Measurements from ENCODE around the gene ZNF397.
A peak's percentile ranks its signal among the peaks of the same experiment; 100 is the strongest.

The ZNF397 gene

DNA sequence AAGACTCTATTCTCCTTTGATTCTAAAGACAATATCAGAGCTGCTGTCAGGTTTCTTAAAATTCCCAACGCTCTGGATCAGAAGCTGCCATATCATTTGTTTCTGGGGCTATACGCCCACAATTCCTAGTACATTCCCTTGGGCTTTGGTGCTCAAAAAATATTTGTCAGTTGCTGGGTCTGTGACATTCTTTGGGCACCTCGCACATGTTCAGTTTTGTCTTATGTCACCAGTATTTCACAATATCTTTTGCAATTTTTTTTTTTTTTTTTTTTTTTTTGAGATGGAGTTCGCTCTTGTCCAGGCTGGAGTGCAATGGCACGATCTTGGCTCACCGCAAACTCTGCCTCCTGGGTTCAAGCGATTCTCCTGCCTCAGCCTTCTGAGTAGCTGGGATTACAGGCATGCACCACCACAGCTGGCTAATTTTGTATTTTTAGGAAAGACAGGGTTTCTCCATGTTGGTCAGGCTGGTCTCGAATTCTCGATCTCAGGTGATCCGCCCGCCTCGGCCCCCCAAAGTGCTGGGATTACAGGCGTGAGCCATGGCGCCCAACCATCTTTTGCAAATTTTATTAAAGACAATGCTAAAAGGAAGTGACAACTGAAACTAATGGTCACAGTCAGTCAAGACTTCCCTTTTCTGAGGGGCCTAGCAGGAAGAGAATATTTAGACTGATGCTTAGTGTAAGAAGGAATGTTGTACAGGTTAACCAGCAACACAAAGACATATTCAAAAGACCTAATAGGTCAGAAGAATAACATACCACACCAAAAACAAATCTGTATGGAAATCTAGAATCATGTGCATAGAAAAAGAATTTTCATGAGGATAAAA is 6.8 kb downstream of the ZNF397 start:
- no peak for DNase-seq

DNA sequence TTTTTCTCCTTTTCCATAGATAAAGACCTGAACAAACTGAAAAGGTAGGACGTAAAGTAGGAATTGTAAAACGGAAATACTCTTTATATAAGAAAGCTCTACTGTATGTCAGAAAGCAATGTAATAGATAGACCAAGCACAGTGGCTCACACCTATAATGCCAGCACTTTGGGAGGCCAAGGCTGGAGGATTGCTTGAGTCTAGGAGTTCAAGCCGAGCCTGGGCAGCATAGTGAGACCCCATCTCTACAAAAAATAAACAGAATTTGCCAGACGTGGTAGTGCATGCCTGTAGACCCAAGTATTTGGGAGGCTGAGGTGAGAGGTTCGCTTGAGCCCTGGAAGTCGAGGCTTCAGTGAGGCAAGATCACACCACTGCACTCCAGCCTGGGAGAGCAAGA is 7.6 kb downstream of the ZNF397 start:
- DNase-seq: no peak

DNA sequence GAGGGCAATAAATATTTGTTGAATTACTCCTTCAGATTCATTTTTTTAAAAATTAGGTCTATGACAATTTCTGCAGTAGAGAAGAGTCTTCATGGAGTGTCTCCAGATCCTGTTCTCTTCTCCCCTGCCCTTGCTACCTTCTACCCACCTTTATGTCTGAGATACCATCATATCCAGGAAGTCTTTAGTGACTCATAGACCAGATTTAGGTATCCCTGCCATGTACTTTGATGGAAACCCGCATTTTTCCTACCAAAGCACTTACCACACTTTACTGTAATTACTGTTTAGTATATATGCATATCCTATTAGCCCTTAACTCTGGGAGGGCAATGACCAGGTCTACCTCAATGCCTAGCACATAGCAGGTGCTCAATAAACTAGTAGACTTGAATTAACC is 11.6 kb downstream of the ZNF397 start:
- DNase-seq: no peak

DNA sequence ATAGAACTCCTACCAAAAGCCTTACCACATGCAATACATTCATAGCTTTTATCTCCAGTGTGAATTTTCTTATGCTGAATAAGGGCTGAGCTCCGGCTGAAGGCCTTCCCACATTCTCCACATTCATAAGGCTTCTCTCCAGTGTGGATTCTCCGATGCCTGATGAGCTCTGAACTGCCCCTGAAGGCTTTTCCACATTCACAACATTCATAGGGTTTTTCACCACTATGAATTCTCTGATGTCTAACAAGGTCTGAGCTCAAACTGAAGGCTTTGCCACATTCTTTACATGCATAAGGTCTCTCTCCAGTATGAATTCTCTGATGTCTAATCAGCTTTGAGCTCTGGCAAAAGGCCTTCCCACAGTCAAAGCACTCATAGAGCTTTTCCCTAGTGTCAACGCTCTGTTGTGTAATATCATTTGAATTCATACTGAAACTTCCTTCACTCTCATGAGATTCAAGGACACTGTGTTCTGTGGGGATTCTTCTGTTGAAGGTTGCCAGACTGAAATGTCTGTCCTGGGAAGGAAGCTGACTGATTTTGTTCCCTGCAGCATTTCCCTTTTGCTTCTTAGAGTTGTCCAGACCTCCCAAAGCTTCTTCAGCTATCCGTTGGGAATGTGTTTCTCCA is 12.9 kb downstream of the ZNF397 start:
- DNase-seq: no peak

DNA sequence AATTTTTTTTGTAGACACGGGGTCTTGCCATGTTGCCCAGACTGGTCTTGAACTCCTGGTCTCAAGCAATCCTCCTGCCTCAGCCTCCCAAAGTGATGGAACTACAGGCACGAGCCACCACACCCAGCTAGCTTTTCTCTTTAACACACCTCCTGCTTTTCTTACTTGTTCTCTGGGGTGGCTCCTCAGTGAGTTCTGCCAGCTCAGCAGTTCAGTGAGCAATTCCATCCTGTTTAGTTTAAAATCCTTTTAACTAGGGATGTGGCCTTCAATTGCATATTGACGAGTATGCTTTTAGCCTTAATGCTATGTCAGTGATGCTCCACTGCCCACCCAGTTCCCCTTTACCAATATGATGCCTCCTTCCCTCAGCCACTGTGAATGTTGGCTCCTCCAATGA is 16.1 kb downstream of the ZNF397 start:
- DNase-seq: no peak

DNA sequence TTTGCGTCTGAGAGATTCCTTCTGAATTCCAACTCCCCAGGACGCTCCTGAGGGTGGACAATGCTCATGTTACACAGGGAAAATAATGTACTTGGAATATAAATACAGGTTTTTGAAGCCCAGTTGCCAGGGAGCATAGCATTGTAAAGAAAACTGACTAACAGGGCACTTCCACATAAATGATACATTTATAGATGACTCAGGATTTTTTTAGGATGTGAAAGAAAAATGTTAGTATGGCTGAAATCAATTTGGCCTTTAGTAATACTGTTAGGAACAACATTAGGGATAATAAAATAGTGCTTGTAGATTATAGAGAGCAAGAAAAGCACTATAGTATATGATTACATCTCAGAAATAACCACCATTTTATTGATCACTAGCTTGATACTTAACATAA is 23.6 kb downstream of the ZNF397 start:
- no peak for DNase-seq

DNA sequence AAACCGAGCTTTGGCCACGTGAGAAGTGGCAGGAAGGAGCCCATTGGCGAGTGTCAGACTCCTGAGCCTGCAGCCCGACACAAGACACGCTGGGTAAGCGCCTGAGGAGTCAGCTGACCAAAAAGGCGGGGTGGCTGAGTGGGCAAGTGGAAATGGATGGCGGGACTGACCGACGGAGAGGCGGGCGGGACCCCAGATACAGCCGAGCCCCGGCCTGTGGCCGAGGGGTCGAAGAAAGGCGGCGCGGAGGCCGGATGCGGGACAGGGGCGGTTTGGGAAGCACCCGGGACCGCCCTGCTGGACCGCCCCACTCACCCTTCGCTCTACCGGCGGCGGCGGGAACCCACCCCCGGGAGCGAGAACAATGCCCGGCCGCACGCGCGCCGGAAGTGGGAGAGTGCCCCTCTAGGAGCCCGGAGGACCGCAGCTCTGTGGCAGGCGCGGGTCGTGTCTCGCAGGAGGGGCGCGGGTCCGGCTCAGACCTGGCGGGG is 26.4 kb downstream of the ZNF397 start:
- no peak for DNase-seq

DNA sequence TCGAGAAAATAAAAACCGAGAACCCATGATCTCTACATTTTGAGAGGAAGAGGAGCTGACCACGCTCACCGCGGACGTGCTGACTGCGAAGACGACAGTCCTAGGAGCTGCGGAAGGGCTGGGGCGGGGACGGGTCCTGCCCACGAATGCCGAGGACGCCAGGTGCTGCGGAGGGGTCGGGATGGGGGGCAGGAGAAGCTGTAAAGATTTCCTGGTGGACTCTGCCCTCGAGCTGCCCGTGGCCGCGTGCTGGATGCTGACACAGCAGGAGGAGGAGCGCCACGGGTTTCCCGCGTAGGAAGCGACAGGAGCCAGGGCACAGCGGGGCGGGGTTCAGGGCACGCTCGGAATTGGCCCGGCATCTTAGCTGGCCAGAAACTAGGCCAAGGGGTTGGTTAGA is 27.0 kb downstream of the ZNF397 start:
- no peak for DNase-seq

DNA sequence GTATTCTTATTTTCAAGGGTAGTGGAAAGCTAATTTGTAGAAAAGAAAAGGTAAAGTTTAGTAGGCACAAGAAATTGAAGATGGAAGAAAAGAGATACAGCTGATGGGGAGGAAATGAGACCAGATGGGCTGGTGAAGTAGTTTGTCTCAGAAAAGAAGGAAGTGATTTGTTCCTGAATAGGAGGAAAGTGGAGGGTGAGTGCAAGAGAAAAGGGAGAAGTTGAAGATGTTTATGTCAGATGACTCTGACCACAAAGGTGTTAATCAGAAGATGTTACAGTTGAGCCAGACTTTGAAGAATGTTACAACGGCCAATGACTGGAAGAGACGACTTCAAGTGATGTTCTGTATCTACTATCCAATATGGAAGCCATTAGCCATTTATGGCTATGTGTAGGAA is 28.0 kb downstream of the ZNF397 start:
- no peak for DNase-seq

DNA sequence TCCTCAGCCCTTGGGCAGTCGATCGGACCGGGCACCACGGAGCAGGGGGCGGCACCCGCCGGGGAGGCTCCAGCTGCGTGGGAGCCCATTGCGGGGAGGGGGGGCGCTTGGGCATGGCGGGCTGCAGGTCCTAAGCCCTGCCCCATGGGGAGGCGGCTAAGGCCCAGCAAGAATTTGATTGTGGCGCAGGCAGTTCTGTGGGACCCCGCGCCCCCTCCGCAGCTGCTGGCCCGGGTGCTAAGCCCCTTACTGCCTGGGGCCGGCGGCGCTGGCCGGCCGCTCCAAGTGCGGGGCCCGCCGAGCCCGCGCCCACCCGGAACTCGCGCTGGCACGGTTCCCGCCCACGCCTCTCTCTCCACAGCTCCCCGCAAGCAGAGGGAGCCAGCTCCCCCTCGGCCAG is 30.8 kb downstream of the ZNF397 start:
- no peak for DNase-seq

DNA sequence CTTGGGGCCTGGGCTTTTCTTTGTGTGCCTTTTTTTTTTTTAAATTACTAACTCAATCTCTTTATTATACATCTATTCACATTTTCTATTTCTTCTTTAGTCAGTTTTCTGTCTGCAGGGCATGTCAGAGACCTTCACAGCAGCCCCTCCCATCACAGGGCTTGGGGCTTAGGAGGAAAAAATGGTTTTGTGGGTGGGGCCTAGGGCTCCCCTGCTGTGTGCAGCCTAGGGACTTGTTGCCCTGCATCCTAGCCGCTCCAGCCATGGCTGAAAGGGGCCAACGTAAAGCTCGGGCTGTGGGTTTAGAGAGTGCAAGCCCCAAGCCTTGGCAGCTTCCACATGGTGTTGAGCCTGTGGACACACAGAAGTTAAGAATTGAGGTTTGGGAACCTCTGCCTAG is 35.4 kb downstream of the ZNF397 start:
- DNase-seq: no peak

DNA sequence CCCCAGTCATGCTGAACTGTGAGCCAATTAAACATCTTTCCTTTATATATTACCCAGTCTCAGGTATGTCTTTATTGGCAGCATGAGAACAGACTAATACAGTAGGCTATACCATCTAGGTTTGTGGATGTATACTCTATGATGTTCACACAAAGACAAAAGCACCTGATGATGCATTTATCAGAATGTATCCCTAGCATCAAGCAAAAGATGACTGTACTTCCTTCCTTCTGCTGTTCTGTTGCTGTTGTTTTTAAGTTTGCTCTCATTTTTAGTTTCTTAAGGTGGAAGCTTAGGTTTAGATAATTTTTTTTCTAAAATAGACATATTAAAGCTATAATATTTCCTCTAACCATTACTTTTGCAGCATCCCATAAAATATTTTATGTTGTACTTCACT is 36.8 kb downstream of the ZNF397 start:
- no peak for DNase-seq

DNA sequence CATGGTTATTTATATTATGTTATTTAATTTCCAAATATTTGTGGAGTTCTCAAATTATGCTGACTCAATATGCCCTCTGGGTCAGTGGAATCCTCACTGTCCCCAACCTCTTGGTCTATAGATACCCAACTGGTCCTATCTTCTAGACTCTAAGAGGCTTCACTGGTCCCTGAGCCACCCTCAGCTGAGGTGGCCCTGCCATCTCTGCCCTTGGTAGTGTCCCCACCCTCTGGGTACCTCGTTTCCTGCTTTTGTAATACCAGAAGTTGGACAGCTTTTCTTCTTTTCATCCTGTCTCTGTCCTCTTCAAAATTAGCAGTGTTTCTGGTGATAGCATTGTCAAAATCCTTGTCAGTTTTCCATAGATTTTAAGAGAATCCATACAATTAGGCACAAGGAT is 37.3 kb downstream of the ZNF397 start:
- no peak for DNase-seq

DNA sequence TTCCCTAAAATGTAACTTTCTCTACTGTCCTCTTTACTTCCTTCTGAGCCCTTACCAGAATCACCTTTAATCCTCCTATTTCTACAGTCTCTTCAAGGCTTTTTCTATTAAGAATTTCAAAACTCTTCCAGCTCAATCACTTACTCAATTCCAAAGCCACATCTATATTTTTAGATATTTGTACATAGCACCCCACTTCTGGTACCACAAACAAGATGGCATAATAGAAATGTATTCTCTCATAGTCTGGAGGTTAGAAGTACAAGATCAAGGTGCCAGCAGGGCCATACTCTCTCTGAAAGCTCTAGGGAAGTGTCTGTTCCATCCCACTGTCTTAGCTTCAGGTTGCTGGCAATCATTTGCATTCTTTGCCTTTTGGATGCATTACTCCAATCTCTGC is 38.1 kb downstream of the ZNF397 start:
- DNase-seq: no peak

DNA sequence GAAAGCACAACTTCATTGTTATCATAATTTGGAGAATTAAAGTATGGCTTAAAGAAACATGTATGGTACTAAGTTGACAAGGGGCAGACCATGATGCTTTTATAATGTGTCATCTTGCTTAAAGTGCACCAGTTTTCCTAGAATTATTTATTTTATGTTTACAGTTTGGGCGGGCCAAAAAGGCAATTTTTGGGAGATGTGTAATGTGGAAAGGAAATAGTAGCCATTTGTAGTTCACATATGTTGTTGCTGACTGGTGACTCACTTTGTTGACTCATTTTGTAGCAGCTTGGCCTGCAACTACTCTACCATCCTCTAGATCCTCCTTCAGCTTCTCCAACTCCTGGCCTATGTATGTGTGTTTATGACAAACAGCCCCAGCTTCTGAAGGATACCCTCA is 41.5 kb downstream of the ZNF397 start:
- DNase-seq: peak; percentile 97

DNA sequence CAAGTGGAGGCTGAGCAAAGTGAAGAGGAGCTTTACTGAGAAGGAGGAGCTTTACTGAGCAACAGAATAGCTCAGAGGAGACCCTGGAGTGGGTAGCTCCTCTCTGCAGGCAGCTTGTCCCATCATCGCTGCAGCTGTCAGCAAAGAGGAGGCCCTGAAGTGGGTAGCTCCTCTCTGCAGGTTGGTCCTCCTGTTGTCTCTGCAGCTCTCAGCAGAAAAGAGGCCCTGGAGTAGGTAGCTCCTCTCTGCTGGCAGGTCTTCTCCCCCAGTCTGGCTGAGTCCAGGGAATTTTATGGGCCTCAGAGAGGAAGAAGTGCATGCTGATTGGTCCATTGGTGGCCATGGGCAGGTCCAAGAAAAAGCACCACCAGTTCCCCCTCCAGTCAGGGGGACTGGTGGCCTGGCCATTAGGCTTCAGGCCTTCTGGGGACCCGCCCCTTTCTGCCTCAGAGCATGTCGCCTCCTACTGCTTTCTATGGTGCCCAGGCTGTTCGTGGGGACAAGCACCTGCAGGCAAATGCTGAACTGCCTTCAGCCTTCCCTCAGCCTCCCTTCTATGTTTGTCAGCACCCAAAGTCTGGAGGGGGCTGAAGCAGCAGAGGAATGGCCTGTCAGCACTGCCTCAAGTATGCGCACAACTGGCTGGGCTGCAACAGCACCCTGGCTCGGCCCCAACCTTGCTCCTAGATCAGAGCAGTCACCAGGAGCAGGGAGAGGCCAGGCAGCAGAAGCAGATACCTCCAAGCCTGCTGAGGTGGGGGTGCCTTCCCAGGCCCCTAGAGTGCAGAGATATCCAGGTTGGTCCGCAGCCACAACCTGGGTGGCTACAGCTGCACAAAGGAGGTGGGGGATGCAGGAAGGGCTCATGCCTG is 43.3 kb downstream of the ZNF397 start:
- DNase-seq: no peak

DNA sequence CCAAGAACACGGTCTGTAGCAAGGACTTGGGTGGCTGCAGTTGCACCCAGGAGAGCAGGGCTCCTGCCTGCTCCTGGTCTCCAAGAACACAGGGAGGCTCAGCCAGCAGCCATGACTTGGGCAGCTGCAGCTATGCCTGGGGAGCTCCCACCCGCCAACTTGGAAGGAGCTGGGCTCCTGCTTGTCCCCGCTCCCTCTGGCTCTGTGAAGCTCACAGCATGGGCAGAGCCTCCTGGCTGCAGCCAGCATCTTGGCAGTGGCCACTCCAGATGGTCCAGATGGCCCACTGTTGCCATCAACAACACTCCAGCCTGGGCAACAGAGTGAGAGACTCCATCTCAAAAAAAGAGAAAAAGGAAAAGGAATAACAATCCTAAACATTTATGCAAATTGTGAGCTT is 44.0 kb downstream of the ZNF397 start:
- no peak for DNase-seq

DNA sequence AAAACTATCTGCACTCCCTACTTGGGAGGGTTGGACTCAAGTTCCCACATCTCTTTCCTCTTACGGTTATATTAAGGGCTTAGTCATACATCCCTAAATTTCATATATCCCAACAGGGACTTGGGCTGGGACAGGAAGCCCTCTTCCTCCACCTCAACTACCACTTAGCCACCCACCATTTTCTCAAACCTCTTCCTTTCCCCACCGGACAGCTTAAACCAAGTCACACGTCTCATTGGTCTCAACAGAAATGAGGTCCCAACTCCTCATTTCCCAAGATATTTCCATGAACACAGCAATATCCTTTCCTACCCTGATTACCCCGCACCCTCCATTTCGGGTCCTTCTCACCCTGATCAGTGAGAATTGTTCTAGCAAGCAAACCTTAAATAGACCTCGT is 48.5 kb downstream of the ZNF397 start:
- peak; percentile 59 for DNase-seq

DNA sequence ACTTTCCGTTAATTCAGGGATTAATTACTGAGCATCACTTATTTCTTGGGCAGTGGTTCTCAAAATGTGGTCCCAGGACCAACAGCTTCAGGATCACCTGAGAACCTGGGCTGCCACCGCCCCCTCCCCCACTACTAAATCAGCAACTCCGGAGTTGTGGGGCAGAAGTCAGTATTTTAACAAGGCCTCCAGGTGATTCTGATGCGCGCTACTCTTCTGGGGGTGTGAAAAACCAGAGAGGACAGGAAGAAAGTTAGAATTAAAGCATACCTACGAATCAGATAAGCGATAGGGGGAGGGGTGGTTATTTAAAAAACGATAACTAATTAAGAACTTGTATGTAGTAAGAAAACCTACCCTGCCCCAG is 48.9 kb downstream of the ZNF397 start:
- no peak for DNase-seq

DNA sequence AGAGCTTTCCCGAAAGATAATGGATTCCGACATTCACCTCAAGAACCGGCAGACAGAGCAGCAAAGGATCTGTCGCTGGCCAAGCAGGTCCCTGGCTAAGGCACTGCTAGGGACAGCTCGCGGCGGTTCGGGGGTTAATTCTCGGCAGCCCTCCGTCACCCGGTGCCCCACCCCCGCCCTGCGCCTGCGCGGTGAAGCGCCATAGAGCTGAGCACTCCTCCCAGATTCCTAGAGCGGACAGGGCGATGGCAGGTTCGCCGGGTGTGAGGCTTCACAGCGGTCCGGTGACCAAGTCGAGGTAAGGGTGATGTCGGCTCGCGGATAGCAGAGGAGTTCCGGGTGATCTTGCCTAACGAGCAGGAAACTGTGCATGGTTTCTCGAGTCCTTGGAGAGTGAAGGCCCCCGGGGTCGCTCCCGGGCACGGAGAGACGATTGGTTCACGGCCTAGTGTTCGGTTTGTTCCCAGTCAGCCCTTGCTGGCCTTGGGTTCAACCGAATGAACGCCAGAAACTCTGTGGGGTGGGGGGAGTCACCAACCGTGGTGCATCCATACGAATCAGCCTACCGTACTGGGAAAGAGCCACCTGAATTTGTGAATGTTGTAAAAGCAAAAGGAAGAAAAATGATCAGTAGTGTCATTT is 49.4 kb downstream of the ZNF397 start, which contains the start of gene ZSCAN30:
Gene ZSCAN30 (minus strand): TSS at position 136 of the 642 bp plus-strand sequence. CDS start 25,877 bp downstream, outside the sequence.
- peak; percentile 93 for DNase-seq

DNA sequence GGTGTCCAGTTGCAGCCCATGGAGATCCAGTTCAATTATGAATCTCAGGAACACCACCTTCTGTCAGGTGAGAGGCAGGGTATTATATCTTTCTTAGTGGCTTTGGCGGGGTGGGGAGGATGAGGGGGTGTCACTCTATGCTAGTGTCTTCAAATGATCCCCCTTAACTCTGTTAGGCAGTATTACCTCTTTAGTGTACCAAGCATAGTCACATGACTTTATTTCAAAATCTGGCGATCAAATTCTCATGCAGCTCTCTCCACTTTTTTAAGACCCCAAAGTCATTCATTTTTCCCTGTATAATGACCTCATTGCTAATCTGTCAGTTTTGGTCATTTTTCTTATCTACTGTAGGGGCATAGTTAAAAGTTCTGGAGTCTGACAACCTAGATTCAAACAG is 50.3 kb downstream of the ZNF397 start:
- no peak for DNase-seq

DNA sequence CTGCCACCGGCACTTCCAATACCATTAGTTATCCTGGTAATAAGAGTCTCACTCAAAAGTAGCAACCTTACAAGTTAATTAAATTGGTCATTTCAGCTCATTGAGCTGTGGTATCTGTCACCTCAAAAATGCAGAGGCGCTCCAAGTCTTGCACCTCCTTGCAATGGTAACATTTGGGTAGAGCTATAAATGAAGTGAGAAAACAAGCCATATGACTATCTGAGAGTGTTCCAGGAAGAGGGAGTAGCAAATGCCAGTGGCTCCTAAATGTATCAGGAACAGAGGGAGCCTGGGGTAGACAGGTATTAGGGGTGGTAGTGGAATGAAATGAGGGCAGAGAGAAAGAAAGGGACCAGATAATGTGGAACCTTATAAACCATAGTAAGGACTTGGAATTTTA is 55.2 kb downstream of the ZNF397 start:
- DNase-seq: no peak

DNA sequence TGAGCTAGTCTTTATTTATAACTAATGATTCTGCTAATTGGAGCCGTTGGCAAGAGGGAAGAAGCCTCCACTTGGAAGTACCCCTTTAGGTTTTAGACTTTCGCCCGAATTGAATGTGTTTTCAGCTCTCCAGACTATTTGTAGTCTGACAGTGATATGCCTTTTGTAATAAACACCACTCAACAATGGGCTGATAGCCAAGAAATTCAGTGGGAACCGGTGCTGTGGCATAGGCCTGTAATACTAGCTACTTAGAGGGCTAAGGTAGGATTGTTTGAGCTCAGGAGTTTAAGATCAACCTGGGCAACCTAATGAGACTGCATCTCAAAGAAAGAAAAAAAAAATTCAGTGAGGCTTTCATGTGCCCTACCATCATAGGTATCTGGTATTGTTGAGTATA is 62.8 kb downstream of the ZNF397 start:
- DNase-seq: no peak
